Karpas-422 (cell line): ENCODE results near the gene DNMT1. TPM values are rescaled to one million over a fixed set of nuclear protein-coding genes. Genes with fewer than 3 reads are reported as not detected.

ENCODE experiments used
- DNase-seq: peaks from one replicate; pipeline ENCODE4 v3.0.0-alpha.2; 2015
- H2AFZ ChIP-seq: fragments of 200-600 bp; sonication (generic); 2 replicates; pipeline ENCODE4 v1.6.1; 2014; ENCODE audit warnings: antibody characterized with exemption, low read length, mixed read lengths
- H3K27ac ChIP-seq: fragments of 200-600 bp; sonication (generic); 2 replicates; pipeline ENCODE4 v1.5.1; 2014; ENCODE audit warnings: mild to moderate bottlenecking, low read length, moderate library complexity
- H3K27me3 ChIP-seq: fragments of 200-600 bp; sonication (generic); 2 replicates; pipeline ENCODE4 v1.6.1; 2014; ENCODE audit warnings: low read length, mixed read lengths
- H3K36me3 ChIP-seq: fragments of 200-600 bp; sonication (generic); 2 replicates; pipeline ENCODE4 v1.6.1; 2014; ENCODE audit warnings: low read length, mixed read lengths; ENCODE audit not compliant: insufficient read depth
- H3K4me1 ChIP-seq: fragments of 200-600 bp; sonication (generic); 2 replicates; pipeline ENCODE4 v1.6.1; 2014; ENCODE audit warnings: mild to moderate bottlenecking, low read length, mixed read lengths
- H3K4me2 ChIP-seq: fragments of 200-600 bp; sonication (generic); 2 replicates; pipeline ENCODE4 v1.6.1; 2014; ENCODE audit warnings: low read length, low read depth, mild to moderate bottlenecking; ENCODE audit not compliant: poor library complexity, severe bottlenecking
- H3K4me3 ChIP-seq: fragments of 200-600 bp; sonication (generic); 2 replicates; pipeline ENCODE4 v1.5.1; 2014; ENCODE audit warnings: mild to moderate bottlenecking, antibody characterized with exemption, low read length, mixed read lengths
- H3K79me2 ChIP-seq: fragments of 200-600 bp; sonication (generic); 2 replicates; pipeline ENCODE4 v1.6.1; 2014; ENCODE audit warnings: mild to moderate bottlenecking, low read length, mixed read lengths
- H3K9ac ChIP-seq: fragments of 200-600 bp; sonication (generic); 2 replicates; pipeline ENCODE4 v1.6.0; 2014; ENCODE audit warnings: low read length
- H3K9me2 ChIP-seq: fragments of 200-600 bp; sonication (generic), shearing (Covaris generic); replicated peaks from 2 replicates; pipeline ENCODE4 v1.6.0; 2014; ENCODE audit warnings: mild to moderate bottlenecking, low read length, moderate library complexity; ENCODE audit not compliant: insufficient read depth
- H3K9me3 ChIP-seq: fragments of 300-700, 200-600 bp; sonication (generic); 2 replicates; pipeline ENCODE4 v1.6.1; 2014; ENCODE audit warnings: low read length, mixed read lengths
- H4K20me1 ChIP-seq: fragments of 200-600 bp; sonication (generic); 2 replicates; pipeline ENCODE4 v1.6.1; 2014; ENCODE audit warnings: mild to moderate bottlenecking, antibody characterized with exemption, low read length, low read depth; ENCODE audit not compliant: insufficient read depth
- total RNA-seq: library from RNA; depleted of rRNA; stranded (reverse); fragments of >200 nt; shearing (Covaris generic); gene quantifications from 2 replicates; pipeline ENCODE4 v1.2.3, GENCODE V29; 2014; ENCODE audit warnings: low replicate concordance

The DNMT1 gene
- total RNA-seq, 1 experiment from 2014 or later, result 94.9 TPM

GRCh38 chr19:10135551-10136334 lies 59.0 kb downstream of the DNMT1 start:
- no peaks in the 10 kb centered on the region for H3K27me3 ChIP-seq
- no peak overlapping the region for H3K9ac ChIP-seq

GRCh38 chr19:10134040-10134439 lies 60.7 kb downstream of the DNMT1 start:
- Histone ChIP-seq H3K9me2 (no peaks in the 10 kb centered on the region), H3K4me3 (no peak overlapping the region), H2AFZ (no peak overlapping the region), H3K27me3 (no peaks in the 10 kb centered on the region), H3K9me3 (no peaks in the 10 kb centered on the region), H3K4me2 (no peak overlapping the region), H3K36me3 (peaks cover 31% of the 10 kb centered on the region), H3K27ac (no peak overlapping the region), H4K20me1 (no peaks in the 10 kb centered on the region), H3K9ac (no peak overlapping the region), H3K79me2 (no peaks in the 10 kb centered on the region), H3K4me1 (no peaks in the 10 kb centered on the region)
- no peak for DNase-seq

More at GRCh38 chr19:10135551-10136334, 59.0 kb downstream of the DNMT1 start:
- no peaks in the 10 kb centered on the region for H3K4me1 ChIP-seq
- no peaks in the 10 kb centered on the region for H4K20me1 ChIP-seq
- no peaks in the 10 kb centered on the region for H3K79me2 ChIP-seq
- peaks cover 33% of the 10 kb centered on the region for H3K36me3 ChIP-seq
- H3K4me2 ChIP-seq, result no peak overlapping the region
- no peak overlapping the region for H3K27ac ChIP-seq
- no peaks in the 10 kb centered on the region for H3K9me2 ChIP-seq
- no peak overlapping the region for H2AFZ ChIP-seq
- DNase-seq, result no peak
- no peak overlapping the region for H3K4me3 ChIP-seq
- H3K9me3 ChIP-seq, result no peaks in the 10 kb centered on the region

GRCh38 chr19:10133596-10133995 lies 61.2 kb downstream of the DNMT1 start:
- H3K9ac ChIP-seq, result no peak overlapping the region
- no peaks in the 10 kb centered on the region for H3K79me2 ChIP-seq
- no peaks in the 10 kb centered on the region for H3K9me3 ChIP-seq
- H3K4me1 ChIP-seq, result no peaks in the 10 kb centered on the region
- H3K27me3 ChIP-seq, result no peaks in the 10 kb centered on the region
- no peak for DNase-seq
- H3K27ac ChIP-seq, result no peak overlapping the region
- H4K20me1 ChIP-seq, result 0 out of 2 replicates have a peak, but pooled peaks cover 1% of the 10 kb centered on the region
- H3K4me2 ChIP-seq, result no peak overlapping the region
- H3K4me3 ChIP-seq, result no peak overlapping the region
- H2AFZ ChIP-seq, result no peak overlapping the region
- H3K9me2 ChIP-seq, result no peaks in the 10 kb centered on the region
- H3K36me3 ChIP-seq, result peaks cover 31% of the 10 kb centered on the region

- Histone ChIP-seq H3K9me3 (no peaks in the 10 kb centered on the region), H3K4me1 (no peaks in the 10 kb centered on the region), H3K9me2 (no peaks in the 10 kb centered on the region), H3K9ac (no peak overlapping the region), H4K20me1 (0 out of 2 replicates have a peak, but pooled peaks cover 6% of the 10 kb centered on the region), H3K36me3 (peaks cover 36% of the 10 kb centered on the region), H2AFZ (no peak overlapping the region), H3K4me2 (no peak overlapping the region), H3K27ac (no peak overlapping the region), H3K27me3 (no peaks in the 10 kb centered on the region), H3K79me2 (no peaks in the 10 kb centered on the region), H3K4me3 (no peak overlapping the region)
- no peak for DNase-seq
Measured at GRCh38 chr19:10132905-10133304, 61.8 kb downstream of the DNMT1 start.

- Histone ChIP-seq H3K36me3 (peaks cover 16% of the 10 kb centered on the region; the same call in 1 of the 2 replicates), H2AFZ (no peak overlapping the region), H3K27ac (no peak overlapping the region), H3K9me3 (no peaks in the 10 kb centered on the region), H3K4me1 (peaks cover 9% of the 10 kb centered on the region; the same call in 1 of the 2 replicates), H3K79me2 (no peaks in the 10 kb centered on the region), H3K9me2 (no peaks in the 10 kb centered on the region), H3K27me3 (no peaks in the 10 kb centered on the region), H4K20me1 (0 out of 2 replicates have a peak, but pooled peaks cover 6% of the 10 kb centered on the region), H3K4me2 (no peak overlapping the region), H3K4me3 (no peak overlapping the region), H3K9ac (no peak overlapping the region)
- no peak for DNase-seq
Measured at GRCh38 chr19:10126213-10126639, 68.5 kb downstream of the DNMT1 start.

GRCh38 chr19:10124429-10124828 lies 70.3 kb downstream of the DNMT1 start:
- Histone ChIP-seq H3K36me3 (peaks cover 11% of the 10 kb centered on the region; the same call in 1 of the 2 replicates), H3K27me3 (no peaks in the 10 kb centered on the region), H3K4me3 (no peak overlapping the region), H2AFZ (no peak overlapping the region), H3K9me3 (no peaks in the 10 kb centered on the region), H3K9ac (no peak overlapping the region), H3K27ac (no peak overlapping the region), H3K4me2 (no peak overlapping the region), H4K20me1 (peaks cover 7% of the 10 kb centered on the region; the same call in 1 of the 2 replicates), H3K79me2 (peaks cover 2% of the 10 kb centered on the region), H3K4me1 (peaks cover 9% of the 10 kb centered on the region; the same call in 1 of the 2 replicates), H3K9me2 (no peaks in the 10 kb centered on the region)
- DNase-seq, result no peak

- H3K27ac ChIP-seq, result no peak overlapping the region
- no peaks in the 10 kb centered on the region for H3K9me3 ChIP-seq
- peaks cover 12% of the 10 kb centered on the region for H3K36me3 ChIP-seq
- H3K27me3 ChIP-seq, result no peaks in the 10 kb centered on the region
- H3K9ac ChIP-seq, result no peak overlapping the region
- peaks cover 20% of the 10 kb centered on the region for H3K79me2 ChIP-seq
- no peak for DNase-seq
- no peak overlapping the region for H3K4me2 ChIP-seq
- H3K4me3 ChIP-seq, result no peak overlapping the region
- H2AFZ ChIP-seq, result no peak overlapping the region
- H4K20me1 ChIP-seq, result peaks cover 15% of the 10 kb centered on the region; the same call in 1 of the 2 replicates
- H3K9me2 ChIP-seq, result no peaks in the 10 kb centered on the region
- H3K4me1 ChIP-seq, result peaks cover 15% of the 10 kb centered on the region
Measured at GRCh38 chr19:10122045-10122444, 72.7 kb downstream of the DNMT1 start.

GRCh38 chr19:10120538-10121189 lies 74.1 kb downstream of the DNMT1 start:
- Histone ChIP-seq H4K20me1 (peaks cover 27% of the 10 kb centered on the region; the same call in 1 of the 2 replicates), H3K9me3 (no peaks in the 10 kb centered on the region), H3K9me2 (no peaks in the 10 kb centered on the region), H3K27ac (no peak overlapping the region), H3K79me2 (peaks cover 20% of the 10 kb centered on the region), H3K9ac (no peak overlapping the region), H3K4me3 (no peak overlapping the region), H3K36me3 (peaks cover 9% of the 10 kb centered on the region), H3K4me2 (no peak overlapping the region), H3K27me3 (no peaks in the 10 kb centered on the region), H2AFZ (no peak overlapping the region), H3K4me1 (peaks cover 15% of the 10 kb centered on the region)
- no peak for DNase-seq
